GM18861 (cell line): Measurements from ENCODE around the gene MIEF1.

Source experiments
- ATAC-seq: cut with Tn5 transposase; IDR thresholded peaks from one replicate; pipeline ENCODE4 v1.9.1; 2021; ENCODE audit not compliant: unreplicated experiment

Gene MIEF1

DNA sequence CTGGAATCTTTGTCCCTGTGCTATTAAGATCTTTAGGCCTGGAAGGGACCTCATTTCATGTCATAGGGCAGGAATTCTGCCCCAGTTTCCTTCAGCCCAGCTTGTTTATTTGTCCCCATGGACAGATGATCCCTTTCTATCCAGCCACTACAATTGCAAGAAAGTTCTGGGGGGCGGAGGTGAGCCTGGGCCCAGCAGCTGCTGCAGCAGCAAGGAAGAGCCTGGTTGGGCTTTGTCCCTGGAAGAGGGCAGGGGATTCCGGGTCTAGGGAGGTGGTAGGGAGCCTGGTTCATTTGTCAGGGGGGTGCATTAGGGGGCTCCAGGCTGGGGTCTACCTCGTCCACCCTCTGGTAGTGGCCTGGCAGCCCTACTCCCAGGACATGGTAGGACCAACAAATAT, 52.1 kb downstream of the MIEF1 start:
- no peak for ATAC-seq

- no peak for ATAC-seq
Measured at GRCh38 chr22:39556970-39557841, 55.1 kb downstream of the MIEF1 start.

DNA sequence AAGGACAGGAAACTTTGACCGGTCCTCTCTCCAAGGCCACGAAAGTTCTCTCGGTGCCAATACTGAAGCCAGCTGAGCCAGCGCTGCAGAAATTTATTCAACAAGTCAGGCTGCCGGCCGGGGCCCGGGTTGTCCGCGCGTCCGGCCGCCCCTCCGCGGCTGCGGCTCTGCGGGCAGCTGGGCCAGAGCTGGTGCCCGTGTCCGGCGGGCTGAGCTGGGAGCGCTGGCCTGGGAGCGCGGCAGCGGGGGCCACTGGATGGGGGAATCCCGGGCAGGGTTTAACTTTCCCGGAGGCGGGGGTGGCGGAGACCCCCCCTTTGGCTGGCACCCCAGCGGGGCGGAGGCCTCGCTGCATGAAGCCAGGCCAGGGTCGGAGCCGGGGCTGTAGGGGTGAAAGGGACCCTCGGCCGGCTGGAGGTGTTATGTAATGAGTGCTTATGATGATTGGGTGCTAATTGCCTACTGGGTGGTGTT, 56.2 kb downstream of the MIEF1 start:
- no peak for ATAC-seq

DNA sequence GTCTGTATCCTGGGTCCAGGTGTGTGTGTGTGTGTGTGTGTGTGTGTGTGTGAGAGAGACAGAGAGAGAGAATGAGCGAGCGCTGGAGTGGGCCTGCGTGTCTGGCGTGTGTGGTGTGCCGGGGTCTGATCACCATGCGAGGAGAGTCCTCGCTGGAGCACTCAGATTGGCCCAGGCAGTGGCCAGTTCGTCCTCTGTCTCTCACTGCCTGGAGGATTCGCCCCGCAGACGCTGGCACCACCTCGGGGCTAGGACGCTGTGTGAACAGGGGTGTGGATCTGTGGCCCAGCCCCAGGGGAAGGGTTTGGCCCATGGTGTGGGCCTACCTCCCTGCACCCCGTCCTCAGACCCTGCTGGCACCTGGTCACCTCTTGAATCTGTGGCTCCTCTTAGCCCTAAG, 56.9 kb downstream of the MIEF1 start:
- ATAC-seq, result no peak

DNA sequence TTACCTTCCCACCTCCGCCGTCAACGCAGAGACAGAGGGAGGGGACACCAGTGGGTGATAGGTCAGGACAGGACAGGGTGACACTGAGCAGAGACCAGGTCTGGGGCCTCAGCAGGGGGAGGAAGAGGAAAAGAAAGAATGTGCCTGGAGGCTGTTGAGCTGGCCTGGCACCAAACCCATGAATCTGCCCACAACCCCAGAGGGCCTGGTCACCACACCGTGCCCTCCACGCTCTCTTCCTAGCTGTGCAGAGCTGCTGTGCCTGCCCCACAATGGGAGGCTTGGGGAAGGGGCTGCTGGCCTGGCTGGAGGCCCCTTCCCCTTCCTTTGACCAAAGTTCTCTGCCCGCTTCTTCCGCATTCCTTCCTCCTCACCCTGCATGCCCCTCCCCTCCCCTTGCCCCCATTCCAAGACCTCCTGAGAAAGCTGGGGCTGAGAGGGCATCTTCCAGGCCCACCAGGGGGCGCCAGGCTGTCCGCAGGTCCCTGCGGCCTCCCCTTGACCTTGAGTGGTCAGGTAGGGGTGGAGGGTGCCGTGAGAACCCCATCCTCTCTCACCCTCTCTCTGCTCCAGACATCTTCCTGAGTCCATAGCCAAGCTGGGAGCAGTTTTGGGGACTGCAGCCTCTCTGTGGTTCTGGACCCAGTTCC, 57.5 kb downstream of the MIEF1 start:
- ATAC-seq, result no peak

DNA sequence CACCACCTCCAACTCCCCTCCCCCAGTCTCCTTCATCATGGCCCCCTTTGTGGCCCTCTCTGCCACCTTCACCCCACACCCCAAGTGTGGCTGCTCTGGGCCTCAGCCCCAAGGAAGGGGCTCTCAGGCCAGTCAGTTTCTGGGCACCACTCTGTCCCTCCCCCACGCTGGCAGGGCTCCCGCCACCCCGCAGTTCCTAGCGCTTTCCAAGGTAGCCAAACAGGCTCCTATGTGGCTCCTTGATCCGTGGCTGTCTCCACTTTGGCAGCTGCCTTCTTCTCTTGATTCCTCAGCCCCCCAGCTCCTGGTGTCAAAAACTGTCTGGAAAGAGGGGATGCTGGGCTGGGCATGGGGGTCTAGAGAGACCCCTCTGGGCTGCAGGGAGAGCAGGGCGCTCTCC, 58.0 kb downstream of the MIEF1 start:
- ATAC-seq, result no peak

- ATAC-seq, result no peak
Measured at GRCh38 chr22:39562839-39563489, 60.9 kb downstream of the MIEF1 start.

DNA sequence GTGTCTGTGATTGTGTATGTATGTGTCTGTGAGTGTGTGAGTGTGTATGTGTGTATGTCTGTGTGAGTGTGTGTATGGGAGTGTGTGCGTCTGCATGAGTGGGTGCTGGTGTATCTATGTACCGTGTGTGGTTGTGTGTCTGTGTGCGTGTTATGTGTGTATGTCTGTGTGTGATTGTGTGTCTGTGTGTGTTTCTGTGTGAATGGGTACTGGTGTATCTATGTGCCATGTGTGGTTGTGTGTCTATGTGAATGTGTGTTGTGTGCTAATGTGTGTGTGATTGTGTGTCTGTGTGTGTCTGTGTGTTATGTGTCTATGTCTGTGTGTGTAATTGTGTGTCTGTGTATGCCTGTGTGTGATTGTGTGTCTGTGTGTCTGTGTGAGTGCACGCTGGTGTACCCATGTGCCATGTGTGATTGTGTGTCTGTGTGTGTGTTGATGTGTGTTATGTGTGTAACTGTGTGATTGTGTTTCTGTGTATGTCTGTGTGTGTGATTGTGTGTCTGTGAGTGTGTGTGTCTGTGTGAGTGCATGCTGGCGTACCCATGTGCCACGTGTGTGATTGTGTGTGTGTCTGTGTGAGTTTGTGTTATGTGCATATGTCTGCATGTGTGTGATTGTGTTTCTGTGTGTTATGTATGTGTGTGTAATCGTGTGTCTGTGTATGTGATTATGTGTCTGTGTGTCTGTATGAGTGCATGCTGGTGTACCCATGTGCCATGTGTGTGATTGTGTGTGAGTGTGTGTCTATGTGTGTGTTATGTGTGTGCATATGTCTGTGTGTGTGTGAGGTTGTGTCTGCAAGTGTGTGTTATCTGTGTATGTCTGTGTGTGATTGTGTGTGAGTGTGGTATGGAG, 61.7 kb downstream of the MIEF1 start:
- no peak for ATAC-seq

GRCh38 chr22:39565414-39565944, 63.4 kb downstream of the MIEF1 start:
- no peak for ATAC-seq

DNA sequence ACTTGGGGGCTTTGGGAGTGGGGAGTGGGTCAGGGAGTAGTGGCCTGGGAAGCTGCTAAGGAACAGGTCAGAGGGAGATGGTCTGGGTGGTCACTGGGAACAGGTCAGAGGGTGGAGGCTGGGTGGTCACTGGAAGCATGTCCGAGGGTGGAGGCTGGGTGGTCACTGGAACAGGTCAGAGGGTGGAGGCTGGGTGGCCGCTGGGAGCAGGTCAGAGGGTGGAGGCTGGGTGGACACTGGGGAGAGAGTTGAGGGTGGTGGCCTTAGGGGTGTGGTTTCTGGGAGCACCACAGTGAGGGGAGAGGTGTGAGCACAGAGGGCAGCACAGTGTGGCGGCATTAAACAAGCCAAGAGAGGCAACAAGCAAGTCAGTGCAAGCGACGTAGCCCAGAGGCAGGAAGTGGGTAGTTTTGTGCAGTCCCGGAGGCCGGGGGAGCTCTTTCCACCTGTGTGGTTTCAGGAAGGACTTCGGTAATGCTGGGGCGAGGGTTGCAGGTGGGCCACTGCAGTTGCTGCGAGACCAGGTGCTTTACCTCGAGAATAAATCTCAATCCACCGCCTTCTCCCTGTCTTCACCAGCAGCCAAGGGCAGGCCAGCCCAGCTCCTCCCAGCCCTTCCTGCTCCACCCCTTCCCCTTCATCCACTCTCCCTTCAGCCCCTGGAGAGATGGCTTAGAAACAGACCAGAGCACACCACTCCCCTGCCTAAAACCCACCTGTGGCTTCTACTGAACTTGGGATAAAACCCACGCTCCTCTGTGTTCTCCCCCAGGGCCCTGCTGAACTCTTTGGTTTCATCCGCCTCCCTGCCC, 65.3 kb downstream of the MIEF1 start:
- no peak for ATAC-seq
